GM19324 (cell line): ENCODE data around the gene MACROD2.
"Not testable (repeated sequence)": the region's sequence is repeated elsewhere in the genome, so short reads cannot be mapped to it uniquely, and the experiment has no call there.

ENCODE experiments used
- ATAC-seq: cut with Tn5 transposase; IDR thresholded peaks from one replicate; pipeline ENCODE4 v1.9.1; 2021; ENCODE audit warnings: mild to moderate bottlenecking, moderate library complexity; ENCODE audit not compliant: unreplicated experiment, low FRiP score

The MACROD2 gene

GRCh38 chr20:14235355-14235754 is 240.0 kb downstream of the MACROD2 start:
- no peak for ATAC-seq

GRCh38 chr20:14245368-14245970 is 250.2 kb downstream of the MACROD2 start:
- ATAC-seq, result no peak

- no peak for ATAC-seq
Observed at GRCh38 chr20:14259689-14260088, 264.4 kb downstream of the MACROD2 start.

GRCh38 chr20:14260367-14260766 is 265.1 kb downstream of the MACROD2 start:
- no peak for ATAC-seq

GRCh38 chr20:14264869-14265268 is 269.6 kb downstream of the MACROD2 start:
- no peak for ATAC-seq

- ATAC-seq, result no peak
Observed at GRCh38 chr20:14266246-14266645, 270.9 kb downstream of the MACROD2 start.

GRCh38 chr20:14270751-14271150 is 275.4 kb downstream of the MACROD2 start:
- not testable (repeated sequence) for ATAC-seq

- no peak for ATAC-seq
Observed at GRCh38 chr20:14282140-14282539, 286.8 kb downstream of the MACROD2 start.

- ATAC-seq, result no peak
Observed at GRCh38 chr20:14284443-14284842, 289.1 kb downstream of the MACROD2 start.

- ATAC-seq, result no peak
Observed at GRCh38 chr20:14288341-14289330, 293.3 kb downstream of the MACROD2 start.

GRCh38 chr20:14291502-14291901 is 296.2 kb downstream of the MACROD2 start:
- ATAC-seq, result no peak

- ATAC-seq, result no peak
Observed at GRCh38 chr20:14295238-14295637, 299.9 kb downstream of the MACROD2 start.

- no peak for ATAC-seq
Observed at GRCh38 chr20:14295770-14296309, 300.5 kb downstream of the MACROD2 start.

GRCh38 chr20:14299831-14300230 is 304.5 kb downstream of the MACROD2 start:
- no peak for ATAC-seq

GRCh38 chr20:14303106-14303505 is 307.8 kb downstream of the MACROD2 start:
- no peak for ATAC-seq

- no peak for ATAC-seq
Observed at GRCh38 chr20:14303651-14304050, 308.3 kb downstream of the MACROD2 start.

GRCh38 chr20:14304472-14304871 is 309.2 kb downstream of the MACROD2 start:
- ATAC-seq, result no peak

GRCh38 chr20:14307956-14308355 is 312.6 kb downstream of the MACROD2 start:
- no peak for ATAC-seq

GRCh38 chr20:14310977-14311627 is 315.8 kb downstream of the MACROD2 start:
- ATAC-seq, result no peak

GRCh38 chr20:14312001-14312400 is 316.7 kb downstream of the MACROD2 start:
- ATAC-seq, result no peak
